GM12878 (cell line): Measurements from ENCODE around the gene KLHL5. TPM values are rescaled to one million over a fixed set of nuclear protein-coding genes. Genes with fewer than 3 reads are reported as not detected.

Experiments
- ATAC-seq: fragments of 200-7000 bp; cut with Tn5 transposase; 3 replicates; pipeline ENCODE4 v1.9.1; 2020; ENCODE audit warnings: mild to moderate bottlenecking, moderate library complexity
- BruUV-seq: library from RNA; stranded (reverse); fragments of 400-500 nt; replicated peaks from 2 replicates; lab custom pipeline; 2021; lab: Mats Ljungman, UMichigan
- CTCF ChIA-PET: fragments of 300-600 bp; sonication (Branson Sonifier 250); formaldehyde crosslinking; extraction: SDS; loops from one replicate; lab custom pipeline; 2021; ENCODE audit warnings: inconsistent platforms; lab: Yijun Ruan, JAX
- POLR2A ChIA-PET: fragments of 350-600 bp; formaldehyde crosslinking; extraction: SDS; loops from one replicate; lab custom pipeline; 2021; ENCODE audit warnings: inconsistent platforms; lab: Charles Lee
- RAD21 ChIA-PET: fragments of 300-600 bp; sonication (Branson Sonifier 250); formaldehyde crosslinking; loops from one replicate; lab custom pipeline; 2023; ENCODE audit warnings: antibody characterized with exemption; ENCODE audit not compliant: unreplicated experiment; lab: Charles Lee
- SMC1A ChIA-PET: fragments of 300-600 bp; sonication (Branson Sonifier 250); formaldehyde crosslinking; loops from one replicate; lab custom pipeline; 2023; ENCODE audit not compliant: unreplicated experiment, uncharacterized antibody; lab: Charles Lee
- DNase-seq: peaks from one replicate; pipeline ENCODE4 v3.0.0-alpha.2; 2011; ENCODE audit warnings: low read depth, low spot score
- FAIRE-seq: peaks from 3 replicates; lab custom pipeline; 2011; peaks lifted over from hg19 to GRCh38; lab: Jason Lieb, UNC
- H2AFZ ChIP-seq: 2 replicates; pipeline ENCODE4 v1.6.0; 2011; ENCODE audit warnings: low read depth, low read length, control low read depth; ENCODE audit not compliant: control insufficient read depth
- H3K27ac ChIP-seq: 2 replicates; pipeline ENCODE4 v1.5.1; 2011; ENCODE audit warnings: control low read depth; ENCODE audit not compliant: control insufficient read depth, insufficient read depth
- H3K27me3 ChIP-seq, 2 experiments: replicated peaks in 1 of 2; 2 replicates each; pipeline versions ENCODE4 v1.6.0 to v1.6.1; 2011; ENCODE audit warnings: low read length in 1 of 2; ENCODE audit not compliant: control insufficient read depth in 2 of 2, insufficient read depth in 2 of 2
- H3K36me3 ChIP-seq, 2 experiments: 2 replicates each; pipeline ENCODE4 v1.5.1; 2011; ENCODE audit warnings: low read length in 1 of 2; ENCODE audit not compliant: control insufficient read depth in 2 of 2, insufficient read depth in 2 of 2
- H3K4me1 ChIP-seq: 2 replicates; pipeline ENCODE4 v1.6.1; 2011; ENCODE audit warnings: mild to moderate bottlenecking, low read length, moderate library complexity, mixed read lengths; ENCODE audit not compliant: control insufficient read depth, insufficient read depth
- H3K4me2 ChIP-seq: 2 replicates; pipeline ENCODE4 v1.6.0; 2011; ENCODE audit warnings: control low read depth; ENCODE audit not compliant: control insufficient read depth, insufficient read depth
- H3K4me3 ChIP-seq: fragments of 200-600 bp; sonication (generic); 2 replicates; pipeline ENCODE4 v1.5.1; 2016
- H3K79me2 ChIP-seq: 2 replicates; pipeline ENCODE4 v1.6.0; 2011; ENCODE audit warnings: low read length; ENCODE audit not compliant: control insufficient read depth, insufficient read depth
- H3K9ac ChIP-seq: 2 replicates; pipeline ENCODE4 v1.8.0; 2011; ENCODE audit warnings: low read length, control low read depth, mixed read lengths; ENCODE audit not compliant: control insufficient read depth, insufficient read depth
- H3K9me3 ChIP-seq: replicated peaks from 3 replicates; pipeline ENCODE4 v1.5.1; 2011; ENCODE audit warnings: mild to moderate bottlenecking, low read length; ENCODE audit not compliant: control insufficient read depth, insufficient read depth
- H4K20me1 ChIP-seq: 2 replicates; pipeline ENCODE4 v1.6.0; 2011; ENCODE audit not compliant: control insufficient read depth, insufficient read depth
- ATF2 ChIP-seq: IDR thresholded peaks from 2 replicates; pipeline ENCODE4 v1.6.1; 2012; ENCODE audit warnings: low read length, inconsistent platforms
- CEBPB ChIP-seq, 2 experiments: fragments of 150-350 bp in 1 of 2; IDR thresholded peaks; 2 replicates each; pipeline ENCODE4 v1.6.1; 2012 to 2014; ENCODE audit warnings: low read depth in 2 of 2, low read length in 2 of 2, borderline replicate concordance in 1 of 2, inconsistent platforms in 1 of 2
- CREB1 ChIP-seq: IDR thresholded peaks from 2 replicates; pipeline ENCODE4 v1.6.1; 2012; ENCODE audit warnings: low read depth, mild to moderate bottlenecking, inconsistent platforms
- CREM ChIP-seq: IDR thresholded peaks from 2 replicates; pipeline ENCODE4 v1.6.1; 2014; ENCODE audit warnings: antibody characterized with exemption, low read depth
- GATAD2B ChIP-seq: fragments of 450-650 bp; conservative IDR thresholded peaks from 2 replicates; pipeline ENCODE4 v1.6.1; 2017; ENCODE audit warnings: low read depth, mild to moderate bottlenecking, moderate library complexity
- HCFC1 ChIP-seq: fragments of 150-350 bp; IDR thresholded peaks from 2 replicates; pipeline ENCODE4 v1.6.1; 2014; ENCODE audit warnings: low read length
- JUND ChIP-seq: IDR thresholded peaks from 2 replicates; pipeline ENCODE4 v1.6.1; 2012; ENCODE audit warnings: low read depth, mild to moderate bottlenecking, low read length, improper control_type of control experiment, moderate library complexity
- MLLT1 ChIP-seq: fragments of 450-650 bp; IDR thresholded peaks from 2 replicates; pipeline ENCODE4 v1.6.1; 2016; ENCODE audit warnings: mild to moderate bottlenecking
- MTA3 ChIP-seq: IDR thresholded peaks from 2 replicates; pipeline ENCODE4 v1.6.1; 2012; ENCODE audit warnings: low read length, inconsistent platforms, borderline replicate concordance
- NFIC ChIP-seq: IDR thresholded peaks from 2 replicates; pipeline ENCODE4 v1.6.1; 2012; ENCODE audit warnings: low read depth, mild to moderate bottlenecking, inconsistent platforms, low read length, moderate library complexity
- NR2C1 ChIP-seq: fragments of 450-650 bp; IDR thresholded peaks from 2 replicates; pipeline ENCODE4 v1.6.1; 2017; ENCODE audit warnings: antibody characterized with exemption, mild to moderate bottlenecking, moderate library complexity
- POLR2AphosphoS5 ChIP-seq: IDR thresholded peaks from 2 replicates; pipeline ENCODE4 v1.6.1; 2011; ENCODE audit warnings: mild to moderate bottlenecking, low read length, inconsistent platforms
- POU2F2 ChIP-seq: IDR thresholded peaks from 3 replicates; pipeline ENCODE4 v1.6.1; 2011; ENCODE audit warnings: low read depth, mild to moderate bottlenecking, low read length, borderline replicate concordance
- RELA ChIP-seq: fragments of 450-650 bp; IDR thresholded peaks from 2 replicates; pipeline ENCODE4 v1.8.0; 2014; ENCODE audit warnings: borderline replicate concordance; ENCODE audit not compliant: partially characterized antibody
- RELB ChIP-seq: fragments of 450-650 bp; IDR thresholded peaks from 2 replicates; pipeline ENCODE4 v1.6.1; 2017; ENCODE audit warnings: low read depth, mild to moderate bottlenecking, moderate library complexity
- SIX5 ChIP-seq: IDR thresholded peaks from 2 replicates; pipeline ENCODE4 v1.6.1; 2011; ENCODE audit warnings: mild to moderate bottlenecking, low read depth, low read length, moderate library complexity; ENCODE audit not compliant: severe bottlenecking
- SUZ12 ChIP-seq: fragments of 200-600 bp; sonication (generic); IDR thresholded peaks from one replicate; pipeline ENCODE4 v1.6.1; 2018; ENCODE audit warnings: antibody characterized with exemption, mild to moderate bottlenecking; ENCODE audit not compliant: unreplicated experiment
- TARDBP ChIP-seq: IDR thresholded peaks from 2 replicates; pipeline ENCODE4 v1.6.1; 2016; ENCODE audit warnings: borderline replicate concordance
- WRNIP1 ChIP-seq: IDR thresholded peaks from 2 replicates; pipeline ENCODE4 v1.6.1; 2011; ENCODE audit warnings: low read depth, low read length, improper control_type of control experiment, borderline replicate concordance
- WGBS: methylation state at CpG from one replicate; pipeline ENCODE4 v1.1.6; 2016; ENCODE audit warnings: low lambda C conversion rate; ENCODE audit not compliant: insufficient replicate concordance, insufficient coverage; ENCODE audit errors: missing lambda C conversion rate; 5-methylcytosine and 5-hydroxymethylcytosine counted together
- in situ Hi-C: fragments of 300-500 bp; cut with MboI; formaldehyde crosslinking; loops from 9 replicates; pipeline ENCODE4 v1.14.3; 2018; ENCODE audit warnings: mixed read lengths
- intact Hi-C: fragments of 100-400 bp; cut with micrococcal nuclease; formaldehyde crosslinking; loops from one replicate; pipeline ENCODE4 v1.14.2; 2022; ENCODE audit not compliant: unreplicated experiment
- polyA plus RNA-seq, 11 experiments: library from polyadenylated mRNA; depleted of rRNA in 4 of 11; unstranded in 6 of 11; stranded (reverse) in 5 of 11; fragments of >200 nt; fragmentation: Nextera tagmentation in 4 of 11; fragmentation: Illumina TruSeq in 1 of 11; extraction: Ambion mirVana in 4 of 11; extraction: Trizol in 1 of 11; gene quantifications; 1 replicate in 1 of 11; 2 replicates in 10 of 11; pipeline versions ENCODE4 v1.2.1 to v1.2.3, GENCODE V29; 2011 to 2016; ENCODE audit warnings: inconsistent platforms in 2 of 11, missing spikeins in 2 of 11, low read depth in 1 of 11
- total RNA-seq, 4 experiments: library from RNA; depleted of rRNA in 3 of 4; stranded (reverse); fragments of >200 nt in 3 of 4; fragmentation: Illumina TruSeq in 1 of 4; extraction: Trizol in 1 of 4; gene quantifications; 2 replicates each; pipeline versions ENCODE4 v1.2.1 to v1.2.3, GENCODE V29; 2013 to 2021

KLHL5 gene
- total and polyA plus RNA-seq, 10 of the 15 experiments (the other 5 are each of a cell fraction or from before 2014, with no cell fraction given) = 4.7 to 27.3 (median 12.6) TPM

DNA sequence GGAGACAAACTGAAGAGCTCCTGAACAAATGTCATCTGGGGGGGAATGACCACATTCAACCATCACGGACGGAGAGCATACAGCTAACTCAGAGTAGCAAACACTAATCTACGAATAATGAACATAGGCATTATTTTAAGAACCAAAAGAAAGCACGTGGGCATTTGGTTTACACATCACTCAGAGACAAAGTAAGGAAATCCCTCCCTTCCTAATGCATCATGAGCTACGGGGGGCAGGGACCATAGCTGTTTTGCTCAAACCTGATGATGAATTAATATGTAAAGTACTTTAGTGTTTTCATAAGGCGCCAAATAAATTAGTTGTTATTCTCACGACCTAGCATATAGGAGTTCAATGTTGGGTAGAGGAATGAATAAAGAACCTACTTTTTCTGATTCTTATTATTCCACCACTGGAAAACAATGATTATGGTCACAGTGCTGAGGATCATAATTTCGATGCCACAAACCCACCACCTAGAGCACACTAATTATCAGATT is 18.1 kb upstream of the KLHL5 start:
- Histone ChIP-seq H3K27me3 (no peaks in the 10 kb centered on the region), H3K4me2 (peak overlapping the region; percentile 79), H4K20me1 (no peaks in the 10 kb centered on the region), H3K4me3 (peak overlapping the region; percentile 57), H3K36me3 (0 out of 4 replicates have a peak, but pooled peaks cover 0 to 2% of the 10 kb centered on the region in 2 experiments), H3K27ac (peak overlapping the region; percentile 75), H3K9me3 (no peaks in the 10 kb centered on the region), H2AFZ (peak overlapping the region; percentile 76), H3K4me1 (peaks cover 14% of the 10 kb centered on the region), H3K9ac (peak overlapping the region; percentile 66), H3K79me2 (peaks cover 38% of the 10 kb centered on the region)
- ChIA-PET SMC1A (interaction anchor here (0.7 to 10.5 kb wide), 20 partner anchors 9 to 883 kb away, joined by 3 to 163 read pairs (median 3); partner anchors contain the start of gene TMEM156), POLR2A (interaction anchor here (0.5 to 9.8 kb wide), 13 partner anchors 9 to 313 kb away, joined by 3 to 131 read pairs (median 3); partner anchors contain the start of gene TMEM156), CTCF (interaction anchor here (0.6 to 8.1 kb wide), 8 partner anchors 13 to 285 kb away, joined by 3 to 90 read pairs (median 6); partner anchors contain the start of gene TMEM156), RAD21 (interaction anchor here (0.8 to 7.9 kb wide), 20 partner anchors 9 to 322 kb away, joined by 3 to 164 read pairs (median 4); partner anchors contain the start of genes TLR1, TLR10 and TMEM156)
- in situ Hi-C loops (loop anchor here (25.0 kb wide), 1 partner anchor 282 kb away; no protein-coding TSS in a partner anchor), intact Hi-C loops (loop anchor here (1.0 to 10.0 kb wide), 4 partner anchors 13 to 1151 kb away; partner anchors contain the start of gene RHOH)
- DNase-seq (peak; percentile 32), FAIRE-seq (no peak), ATAC-seq (peak; percentile 15)
- BruUV-seq = TSS peak; percentile 92
- 1% methylated on average over 8 of the region's 8 CpGs for WGBS
- TF ChIP-seq CREM (no peak; the same call in 1 of the 2 replicates), MLLT1 (no peak), RELB (no peak), WRNIP1 (no peak), POLR2AphosphoS5 (peak; percentile 71; the same call in 1 of the 2 replicates), TARDBP (no peak), ATF2 (0 out of 2 replicates have a peak, but pooled peaks have one; percentile 39), SIX5 (no peak), POU2F2 (peak; percentile 36; the same call in 1 of the 3 replicates), MTA3 (no peak), JUND (no peak), CEBPB (IDR thresholded peaks at IDR 0.05; ENCODE audit: borderline replicate concordance in 1 of 2, low read depth in 2 of 2, low read length in 2 of 2) (0 out of 4 replicates have a peak, but pooled peaks of 1 of the 2 experiments have one; percentile 14), CREB1 (no peak), NFIC (no peak), SUZ12 (no peak), HCFC1 (no peak), GATAD2B (0 out of 2 replicates have a peak, but pooled peaks have one; percentile 19), NR2C1 (no peak), RELA (no peak)
